CD4-positive, alpha-beta T cell treated with Interferon alpha-2 for 1 hour (primary cell): Measurements from ENCODE around the gene TRMU.
"Not testable (repeated sequence)": the region's sequence is repeated elsewhere in the genome, so short reads cannot be mapped to it uniquely, and the experiment has no call there.

Experiments
- DNase-seq, 2 donors: peaks; one replicate each; pipeline ENCODE4 v3.0.0-alpha.2; 2020 to 2022

TRMU gene

DNA sequence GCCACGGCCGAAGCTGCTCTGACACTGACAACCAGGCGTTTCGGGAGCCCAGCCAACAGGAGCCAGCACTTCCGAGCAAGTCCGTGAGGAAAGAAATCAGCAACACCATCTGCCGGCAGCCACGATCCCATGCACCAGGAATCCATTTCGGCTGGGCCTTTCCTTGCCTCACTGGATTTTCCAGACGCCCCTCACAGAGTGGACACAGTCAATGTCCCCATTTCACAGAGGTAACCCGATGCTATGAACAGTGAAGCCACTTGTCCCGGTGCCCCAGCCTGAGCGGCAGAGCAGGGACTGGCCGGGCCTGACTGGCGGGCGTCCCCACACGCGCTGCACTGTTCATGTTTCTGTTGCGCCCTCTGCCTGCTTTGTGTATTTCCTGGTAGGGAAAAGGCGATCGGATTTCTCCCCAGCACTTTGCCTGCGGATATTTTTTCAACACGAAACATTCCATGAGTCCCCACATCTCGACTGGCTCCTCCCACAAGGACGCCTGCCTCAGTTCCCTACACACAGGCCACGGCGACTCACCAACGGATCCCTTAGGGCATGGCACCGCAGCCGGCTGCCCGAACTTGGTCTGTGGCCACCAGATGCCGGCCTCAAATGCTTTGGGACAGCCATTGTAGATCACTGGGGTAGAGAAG is 55.3 kb downstream of the TRMU start:
- DNase-seq, result no peak

DNA sequence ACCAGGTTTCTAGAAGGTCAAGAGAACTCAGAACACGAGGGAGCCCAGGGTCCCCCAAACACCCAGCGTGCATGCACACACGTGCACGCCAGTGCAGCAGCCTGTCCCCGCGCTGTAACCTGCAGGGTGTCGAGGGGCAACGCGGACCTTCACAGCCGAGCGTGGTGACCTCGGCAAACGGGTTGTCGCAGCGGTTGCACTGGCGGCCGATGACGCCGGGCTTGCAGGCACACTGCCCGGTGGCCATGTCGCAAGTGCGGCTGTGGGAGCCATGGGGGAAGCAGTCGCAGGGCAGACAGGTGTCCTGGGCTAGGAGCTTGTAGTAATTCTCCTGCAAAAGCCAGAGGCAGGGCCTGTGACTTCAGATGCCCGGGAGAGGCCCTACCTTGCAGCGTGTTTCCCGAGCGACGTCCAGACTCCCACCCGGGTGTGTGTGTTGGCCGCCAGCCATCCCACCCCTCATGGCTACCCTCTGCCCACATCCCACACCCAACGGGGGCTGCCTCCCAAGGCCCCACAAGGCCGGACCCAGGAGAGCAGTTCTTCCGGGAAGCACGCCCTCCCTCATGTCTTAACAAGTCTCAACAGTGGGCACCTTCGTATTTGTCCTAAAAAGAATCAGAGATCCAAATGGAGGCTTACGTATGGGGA is 56.1 kb downstream of the TRMU start:
- no peak for DNase-seq

DNA sequence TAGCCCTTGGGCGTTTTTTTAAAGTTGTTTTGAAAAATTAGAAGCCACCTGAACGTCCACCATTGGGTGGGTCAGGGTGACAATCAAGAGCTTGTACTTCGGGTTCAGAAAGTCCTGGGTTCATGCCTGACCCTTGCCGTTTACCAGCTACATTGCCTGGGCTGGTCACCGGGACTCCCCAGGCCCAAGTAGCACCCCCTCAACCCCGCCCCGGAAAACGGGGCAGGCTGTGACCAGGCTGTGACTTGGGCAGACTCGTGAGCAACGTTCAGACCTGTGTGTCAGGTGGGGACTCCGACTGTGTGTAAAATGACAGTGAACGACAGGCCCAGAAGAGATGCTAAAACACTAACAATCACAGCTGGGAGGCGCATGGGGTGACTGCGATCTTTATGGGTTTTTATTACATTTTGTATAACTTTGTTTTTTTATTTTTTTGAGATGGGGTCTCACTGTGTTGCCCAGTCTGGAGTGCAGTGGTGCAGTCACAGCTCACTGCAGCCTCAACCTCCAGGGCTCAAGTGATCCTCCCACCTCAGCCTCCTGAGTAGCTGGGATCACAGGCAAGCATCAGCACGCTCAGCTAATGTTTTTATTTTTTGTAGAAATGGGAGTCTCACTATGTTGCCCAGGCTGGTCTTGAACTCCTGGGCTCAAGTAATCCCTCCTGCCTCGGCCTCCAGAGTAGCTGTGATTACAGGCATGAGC is 56.8 kb downstream of the TRMU start:
- DNase-seq, result no peak

DNA sequence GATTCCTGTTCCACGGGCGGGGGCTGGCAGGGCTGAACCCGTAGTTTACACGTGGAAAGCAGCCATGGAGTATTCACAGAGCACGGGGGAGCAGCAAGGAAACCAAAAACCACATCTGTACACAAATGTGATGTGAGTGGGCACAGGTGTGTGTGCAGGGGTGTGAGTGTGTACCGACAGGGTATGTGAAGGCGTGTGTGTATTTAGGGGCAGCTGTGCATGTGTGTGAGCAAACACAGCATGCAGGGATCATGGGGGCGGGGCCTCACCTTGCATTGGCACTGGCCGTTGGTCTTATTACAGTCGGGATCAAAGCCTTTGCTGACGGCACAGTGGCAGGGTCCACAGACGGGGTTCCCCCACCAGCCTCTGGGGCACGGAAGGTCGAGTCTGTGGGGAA is 58.4 kb downstream of the TRMU start:
- DNase-seq, result no peak

DNA sequence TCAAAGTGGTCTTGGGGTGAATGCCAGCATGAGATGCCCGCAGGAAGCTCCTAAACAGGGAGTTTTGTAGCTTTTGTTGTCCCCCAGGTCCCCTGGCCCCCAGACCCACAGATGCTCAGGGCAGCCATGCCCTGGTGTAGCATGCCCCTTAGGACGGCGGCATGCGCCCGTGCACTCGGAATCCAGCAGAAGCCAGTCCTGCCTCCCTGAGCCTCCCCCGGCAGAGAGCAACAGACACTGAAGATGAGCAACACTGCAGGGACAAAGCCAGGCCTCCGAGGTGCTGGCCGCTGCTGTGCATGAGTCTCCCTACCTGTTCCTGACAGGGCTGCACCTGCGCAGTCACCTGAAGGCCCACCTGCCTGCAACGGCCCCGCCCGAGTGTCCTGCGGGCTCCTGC is 59.1 kb downstream of the TRMU start:
- DNase-seq, result no peak

DNA sequence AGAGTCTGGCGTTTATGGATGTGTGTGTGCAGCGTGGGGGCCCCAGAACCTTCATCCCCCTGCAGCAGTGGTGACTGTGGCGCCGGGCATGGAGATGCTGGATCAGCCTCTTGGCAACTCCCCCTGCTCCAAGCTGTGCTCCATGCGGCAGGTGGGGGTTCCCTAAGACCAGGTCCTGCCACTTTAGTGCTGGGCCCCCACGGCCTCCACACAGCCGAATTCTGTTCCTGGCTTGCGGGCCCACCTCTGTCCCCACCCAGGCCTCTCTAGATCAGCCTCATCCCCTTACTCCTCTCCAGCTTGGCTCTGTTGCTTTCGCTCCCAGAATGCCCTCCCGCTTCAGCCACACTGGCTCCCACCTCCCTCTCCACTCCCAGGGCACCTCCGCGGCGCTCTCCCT is 59.6 kb downstream of the TRMU start:
- no peak for DNase-seq

DNA sequence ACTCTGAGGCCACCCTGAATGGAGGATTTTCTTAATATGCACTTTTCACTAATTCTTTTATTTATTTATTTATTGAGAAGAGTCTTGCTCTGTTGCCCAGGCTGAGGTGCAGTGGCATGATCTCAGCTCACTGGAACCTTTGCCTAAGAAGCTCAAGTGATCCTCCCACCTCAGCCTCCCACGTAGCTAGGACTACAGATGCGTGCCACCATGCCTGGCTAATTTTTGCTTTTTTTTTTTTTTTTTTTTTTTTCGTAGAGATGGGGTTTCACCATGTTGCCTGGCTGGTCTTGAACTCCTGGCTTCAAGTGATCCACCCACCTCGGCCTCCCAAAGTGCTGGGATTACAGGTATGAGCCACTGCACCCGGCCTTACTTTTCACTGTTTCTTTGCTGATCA is 61.5 kb downstream of the TRMU start:
- DNase-seq, result not testable (repeated sequence)

DNA sequence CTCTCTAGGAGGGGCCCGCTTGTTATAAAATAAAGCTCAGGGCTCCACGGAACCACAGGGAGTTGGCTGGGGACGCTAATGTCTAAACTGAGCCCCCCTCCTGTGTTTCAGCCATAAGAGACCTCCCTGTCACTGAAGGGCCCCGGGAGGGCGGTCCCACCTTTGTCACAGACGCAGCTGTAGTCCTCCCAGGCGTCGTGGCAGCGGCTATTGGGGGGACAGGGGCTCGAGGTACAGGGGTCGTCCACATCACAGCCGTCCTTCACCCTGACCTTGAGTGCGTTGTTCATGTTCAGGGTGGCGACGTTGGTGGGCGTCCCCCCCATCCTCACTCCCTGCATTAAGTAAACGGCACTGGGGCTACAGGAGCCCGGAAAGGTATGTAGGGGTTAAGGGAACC is 62.0 kb downstream of the TRMU start:
- no peak for DNase-seq

DNA sequence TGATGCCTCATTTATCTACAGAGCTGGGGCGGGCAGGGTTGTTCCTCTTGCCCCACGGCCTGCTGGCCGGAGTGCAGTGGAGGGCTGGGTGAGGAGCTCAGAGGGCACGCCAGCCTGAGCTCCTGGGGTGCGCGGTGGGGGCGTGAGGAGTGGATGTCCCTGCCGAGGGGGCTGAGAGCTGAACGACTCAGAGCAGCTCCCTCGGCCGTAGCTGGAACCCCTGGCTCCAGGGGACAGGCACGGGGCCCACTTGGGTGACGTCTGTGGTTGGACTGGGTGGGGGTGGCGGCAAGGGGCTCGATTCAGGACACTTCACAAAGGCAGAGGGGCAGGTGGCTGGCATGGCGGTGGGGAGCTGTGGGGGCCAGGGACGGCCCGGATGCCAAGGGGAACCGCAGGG is 62.4 kb downstream of the TRMU start:
- no peak for DNase-seq

DNA sequence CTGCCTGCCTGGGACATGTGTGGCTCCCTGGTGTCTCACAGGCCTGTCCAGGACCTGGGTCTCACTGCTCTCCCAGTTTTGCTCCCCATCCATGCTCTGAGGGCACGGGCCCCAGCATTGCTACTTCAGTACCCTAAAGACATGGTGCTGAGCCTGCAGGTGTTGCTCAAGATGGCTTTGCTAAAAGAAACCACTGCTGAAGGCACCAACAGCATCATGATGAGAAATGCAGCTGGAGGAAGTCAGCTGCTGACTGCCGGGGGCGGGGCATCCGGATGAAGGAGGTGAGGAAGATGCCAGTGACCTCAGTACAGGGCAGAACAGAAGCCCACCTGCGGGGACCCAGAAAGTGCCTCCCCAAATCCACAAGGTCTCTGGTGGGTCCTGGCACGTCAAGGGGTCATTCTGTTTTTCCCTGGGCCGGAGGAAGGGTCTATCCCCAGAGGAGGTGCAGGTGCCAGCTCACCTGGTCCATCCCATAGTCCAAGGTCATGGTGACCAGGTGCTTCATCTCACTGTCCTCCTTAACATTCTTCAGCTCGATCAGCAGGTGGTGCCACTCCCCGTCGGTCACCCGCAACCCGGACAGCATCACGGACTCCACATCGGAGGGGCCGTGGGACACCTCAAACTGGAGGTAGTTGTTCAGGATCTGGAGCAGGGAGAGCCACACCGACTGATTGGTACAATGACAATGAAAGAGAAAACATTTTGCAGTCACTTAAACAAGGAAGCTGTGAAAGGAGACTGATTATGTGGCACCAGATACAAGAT is 63.9 kb downstream of the TRMU start:
- no peak for DNase-seq

DNA sequence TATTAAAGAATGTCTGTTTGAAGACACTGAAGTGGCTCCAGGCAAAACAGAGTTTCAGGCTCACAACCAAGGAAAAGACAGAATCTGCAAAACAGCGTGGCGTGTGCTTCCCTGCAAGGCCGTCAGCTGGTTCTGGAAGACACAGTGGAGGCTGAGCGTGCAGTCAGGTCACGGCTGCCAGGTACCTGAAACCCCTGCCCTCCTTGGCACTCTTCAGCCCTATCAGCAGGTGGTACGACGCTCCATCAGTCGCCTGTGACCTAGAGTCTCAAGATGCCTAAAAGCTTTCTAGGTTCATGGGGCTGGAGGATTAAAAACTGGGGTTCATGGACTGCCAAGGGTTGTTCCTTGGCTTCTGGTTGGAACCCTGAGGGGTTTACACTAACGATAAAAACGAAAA is 65.9 kb downstream of the TRMU start:
- no peak for DNase-seq

DNA sequence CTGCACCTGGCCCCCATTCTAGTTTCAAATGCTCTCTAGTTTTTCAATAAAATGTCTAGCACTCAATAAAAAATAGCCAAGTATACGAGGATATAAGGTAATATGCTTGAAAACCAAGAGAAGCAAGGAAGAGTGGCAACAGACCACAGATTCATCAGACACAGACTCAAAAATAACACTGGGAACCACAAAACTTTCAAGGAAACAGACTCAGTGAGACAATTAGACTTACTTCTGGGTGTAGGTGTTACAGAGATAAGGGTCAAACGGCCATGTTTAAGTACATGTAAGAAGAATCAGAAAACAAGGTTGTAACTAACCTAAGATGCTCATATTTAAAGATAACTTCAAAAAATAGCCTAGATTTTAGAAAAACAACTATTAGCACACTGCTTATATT is 67.0 kb downstream of the TRMU start:
- peak in 1 of 2 donors; percentile 10 for DNase-seq

DNA sequence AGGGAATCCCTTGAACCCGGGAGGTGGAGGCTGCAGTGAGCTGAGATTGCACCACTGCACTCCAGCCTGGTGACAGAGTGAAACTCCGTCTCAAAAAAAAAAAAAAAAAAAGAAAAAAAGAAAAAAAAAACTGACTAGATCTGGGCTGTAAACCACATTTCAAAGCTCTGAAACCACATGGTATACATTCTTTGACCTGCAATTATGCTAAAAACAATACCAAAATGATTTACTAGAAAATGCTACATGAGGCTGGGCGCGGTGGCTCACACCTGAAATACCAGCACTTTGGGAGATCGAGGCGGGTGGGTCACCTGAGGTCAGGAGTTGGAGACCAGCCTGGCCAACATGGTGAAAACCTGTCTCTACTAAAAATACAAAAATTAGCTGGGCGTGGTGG is 68.4 kb downstream of the TRMU start:
- DNase-seq, result peak; percentile 13 to 30

DNA sequence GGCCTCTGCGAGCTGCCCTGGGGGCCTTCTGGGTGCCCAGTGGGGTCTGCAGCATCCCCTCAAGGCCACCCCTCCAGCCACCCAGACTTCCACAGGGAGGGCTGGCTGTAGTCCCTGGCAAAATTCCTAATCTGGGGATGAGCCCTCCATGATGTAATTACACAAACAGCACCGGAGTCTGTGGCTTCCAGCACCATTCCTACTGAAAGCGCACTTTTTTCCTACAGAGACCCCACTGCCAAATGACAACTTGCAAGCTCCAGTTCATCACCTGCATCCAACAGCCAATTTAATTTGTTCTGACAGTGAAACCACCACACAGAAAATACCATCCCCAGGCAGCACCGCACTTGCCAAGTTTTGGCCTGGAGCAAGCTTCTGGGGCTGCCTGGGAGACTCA is 70.4 kb downstream of the TRMU start:
- DNase-seq, result no peak

DNA sequence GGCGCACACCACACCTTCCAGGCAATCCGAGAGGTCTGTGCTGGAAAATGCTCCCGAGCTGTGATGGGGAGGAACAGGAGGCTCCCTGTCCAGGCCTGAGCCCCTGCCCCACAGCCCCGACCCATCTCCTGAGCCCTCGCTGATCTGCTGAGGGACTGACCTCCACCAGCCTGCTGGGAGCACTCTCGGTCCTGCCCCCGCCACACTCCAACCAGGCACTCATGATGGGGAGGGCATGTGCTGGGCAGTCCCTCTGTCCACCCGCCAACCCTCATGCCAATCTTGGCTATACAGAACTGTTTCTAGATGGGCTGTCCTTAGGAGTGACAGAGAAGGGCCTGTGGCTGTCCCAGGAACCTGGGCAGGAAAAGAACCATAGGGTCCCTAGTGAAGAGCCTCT is 70.8 kb downstream of the TRMU start:
- DNase-seq, result no peak

DNA sequence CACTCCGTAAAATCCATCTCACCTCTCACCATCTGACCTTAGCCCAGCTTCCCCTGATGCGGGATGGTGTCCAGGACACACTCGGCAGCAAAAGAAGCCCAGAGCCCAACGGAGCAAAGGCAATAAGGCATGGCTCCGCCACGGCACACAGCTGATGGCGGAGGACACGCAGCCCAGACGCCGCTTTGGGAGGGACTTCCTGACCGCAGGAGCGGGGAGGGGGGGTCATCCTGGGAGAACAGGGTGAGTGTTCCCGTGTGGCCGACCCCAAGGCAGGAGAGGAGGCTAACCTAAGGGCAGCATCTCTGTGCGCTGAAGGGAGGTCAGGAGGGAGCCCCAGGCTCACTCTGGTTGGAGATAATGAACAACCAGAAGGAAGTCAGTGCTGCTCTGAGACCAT is 71.3 kb downstream of the TRMU start:
- no peak for DNase-seq
